ENCODE measurements around the gene STARD4.

GRCh38 chr5:111472096-111472495, 40.2 kb downstream of the STARD4 start:
- TF ChIP-seq NR0B1 (IDR thresholded peaks at IDR 0.05; ENCODE audit: partially characterized antibody) (no peak), POLR2AphosphoS5 (IDR thresholded peaks at IDR 0.05; ENCODE audit: control insufficient read depth, insufficient read depth, low read depth, low read length) (no peak), ZNF280B (CRISPR knock-in tag; IDR thresholded peaks at IDR 0.05) (no peak), ZNF263 (CRISPR knock-in tag; IDR thresholded peaks at IDR 0.05; ENCODE audit: borderline replicate concordance) (no peak), CTCF (IDR thresholded peaks at IDR 0.05 in 2 of 3, conservative IDR thresholded peaks at IDR 0.05 in 1 of 3; ENCODE audit: insufficient read depth in 2 of 3, low read depth in 1 of 3, low read length in 3 of 3) (no peak), ARID3A (IDR thresholded peaks at IDR 0.05; ENCODE audit: borderline replicate concordance, low read depth, low read length) (no peak)

Measured in K562 (cell line).